Thyroid gland (tissue), 4 donors: ENCODE results near the gene KCNJ15. TPM values are rescaled to one million over a fixed set of nuclear protein-coding genes. Genes with fewer than 3 reads are reported as not detected.

Experiments used
- DNase-seq, 2 donors: peaks; one replicate each; pipeline ENCODE4 v3.0.0-alpha.2; 2019
- H3K27ac ChIP-seq, 3 donors: fragments of 200-600 bp; sonication (generic); 1 replicate in 2 of 3; 2 replicates in 1 of 3; pipeline ENCODE4 v1.5.1; 2016 to 2019; ENCODE audit warnings: mild to moderate bottlenecking in 1 of 3, moderate library complexity in 1 of 3
- H3K27me3 ChIP-seq: fragments of 200-600 bp; sonication (generic); one replicate; pipeline ENCODE4 v1.5.1; 2019
- H3K36me3 ChIP-seq, 2 donors: fragments of 200-600 bp; sonication (generic); one replicate each; pipeline ENCODE4 v1.5.1; 2016 to 2019
- H3K4me1 ChIP-seq, 2 donors: fragments of 200-600 bp; sonication (generic); one replicate each; pipeline ENCODE4 v1.5.1; 2017 to 2019
- H3K4me3 ChIP-seq, 3 donors: fragments of 200-600 bp; sonication (generic); replicated peaks in 1 of 3; 1 replicate in 2 of 3; 2 replicates in 1 of 3; pipeline ENCODE4 v1.5.1; 2016; ENCODE audit warnings: mild to moderate bottlenecking in 1 of 3
- H3K9me3 ChIP-seq: fragments of 200-600 bp; sonication (generic); one replicate; pipeline ENCODE4 v1.5.1; 2017
- CTCF ChIP-seq, 6 experiments: fragments of 200-600 bp in 3 of 6; fragments of 450-650 bp in 3 of 6; sonication (generic) in 3 of 6; IDR thresholded peaks; one replicate each; pipeline ENCODE4 v1.5.1; 2016 to 2019; ENCODE audit warnings: antibody characterized with exemption in 6 of 6, mild to moderate bottlenecking in 2 of 6, inconsistent platforms in 1 of 6, moderate library complexity in 1 of 6
- POLR2A ChIP-seq, 2 donors: fragments of 450-650 bp; IDR thresholded peaks; one replicate each; pipeline ENCODE4 v1.6.1; 2017; ENCODE audit warnings: antibody characterized with exemption in 2 of 2, mild to moderate bottlenecking in 2 of 2, moderate library complexity in 1 of 2
- WGBS, 2 donors: methylation state at CpG; one replicate each; pipeline ENCODE4 v1.1.5; 2017; 5-methylcytosine and 5-hydroxymethylcytosine counted together
- intact Hi-C: fragments of 100-400 bp; cut with DNase I; formaldehyde crosslinking; loops from one replicate; pipeline ENCODE4 v1.15.1; 2023
- total RNA-seq, 4 donors: library from RNA; depleted of rRNA; stranded (reverse); fragments of >200 nt; gene quantifications; one replicate each; pipeline ENCODE4 v1.2.3, GENCODE V29; 2016

KCNJ15 gene
- total RNA-seq, 4 donors from 2014 or later, result 29.2 to 71.2 (median 59.5) TPM

- peak; percentile 42 to 49 for DNase-seq
- TF ChIP-seq CTCF (IDR thresholded peaks at IDR 0.05) (peak in 2 of 6 experiments; percentile 24 to 28), POLR2A (IDR thresholded peaks at IDR 0.05) (no peak)
- H3K27me3 ChIP-seq, result no peaks in the 10 kb centered on the region
- H3K27ac ChIP-seq, result peak overlapping the region; percentile 12 to 32 (median 30)
- H3K36me3 ChIP-seq, result no peaks in the 10 kb centered on the region
- intact Hi-C loops, result no loop called here
- H3K4me3 ChIP-seq, result no peak overlapping the region
- H3K9me3 ChIP-seq, result no peaks in the 10 kb centered on the region
- 56 to 64% methylated on average over 8 of the region's 8 CpGs for WGBS, 2 donors
- H3K4me1 ChIP-seq, result peaks cover 9 to 12% of the 10 kb centered on the region in 2 donors
Observed at GRCh38 chr21:38333301-38334272, 76.8 kb downstream of the KCNJ15 start.

GRCh38 chr21:38334866-38335265, 78.1 kb downstream of the KCNJ15 start:
- H3K4me3 ChIP-seq, result no peak overlapping the region
- no peak for DNase-seq
- H3K36me3 ChIP-seq, result no peaks in the 10 kb centered on the region
- H3K27ac ChIP-seq, result no peak overlapping the region
- TF ChIP-seq POLR2A (IDR thresholded peaks at IDR 0.05), result no peak
- no peak for TF ChIP-seq CTCF (IDR thresholded peaks at IDR 0.05)
- H3K9me3 ChIP-seq, result no peaks in the 10 kb centered on the region
- WGBS, 2 donors, result 88 to 94% methylated on average over 7 to 8 of the region's 8 CpGs
- no peaks in the 10 kb centered on the region for H3K27me3 ChIP-seq
- intact Hi-C loops, result no loop called here
- peaks cover 9 to 12% of the 10 kb centered on the region in 2 donors for H3K4me1 ChIP-seq

GRCh38 chr21:38337793-38338192, 81.0 kb downstream of the KCNJ15 start:
- Histone ChIP-seq H3K4me3 (no peak overlapping the region), H3K27ac (no peak overlapping the region), H3K4me1 (peaks cover 14 to 25% of the 10 kb centered on the region in 2 donors), H3K36me3 (no peaks in the 10 kb centered on the region), H3K9me3 (no peaks in the 10 kb centered on the region), H3K27me3 (no peaks in the 10 kb centered on the region)
- intact Hi-C loops, result no loop called here
- no peak for TF ChIP-seq POLR2A (IDR thresholded peaks at IDR 0.05)
- TF ChIP-seq CTCF (IDR thresholded peaks at IDR 0.05), result no peak
- 96 to 99% methylated on average over 5 of the region's 5 CpGs for WGBS, 2 donors
- no peak for DNase-seq

- Histone ChIP-seq H3K36me3 (no peaks in the 10 kb centered on the region), H3K4me3 (no peak overlapping the region), H3K9me3 (no peaks in the 10 kb centered on the region), H3K27ac (no peak overlapping the region), H3K4me1 (peaks cover 22 to 39% of the 10 kb centered on the region in 2 donors), H3K27me3 (no peaks in the 10 kb centered on the region)
- DNase-seq, result no peak
- WGBS, 2 donors, result 100% methylated on average over 1 to 4 of the region's 4 CpGs
- intact Hi-C loops, result loop anchor here (10.0 kb wide), 1 partner anchor 45 kb away; no protein-coding TSS in a partner anchor
- TF ChIP-seq POLR2A (IDR thresholded peaks at IDR 0.05) (no peak), CTCF (IDR thresholded peaks at IDR 0.05) (no peak)
Observed at GRCh38 chr21:38340131-38340530, 83.3 kb downstream of the KCNJ15 start.

GRCh38 chr21:38341546-38342012, 84.8 kb downstream of the KCNJ15 start:
- Histone ChIP-seq H3K9me3 (no peaks in the 10 kb centered on the region), H3K36me3 (no peaks in the 10 kb centered on the region), H3K27ac (peak overlapping the region in 2 of 3 donors; percentile 87 to 94), H3K27me3 (no peaks in the 10 kb centered on the region), H3K4me1 (peaks cover 22 to 42% of the 10 kb centered on the region in 2 donors), H3K4me3 (no peak overlapping the region)
- intact Hi-C loops, result loop anchor here (10.0 kb wide), 1 partner anchor 47 kb away; no protein-coding TSS in a partner anchor
- no peak for DNase-seq
- TF ChIP-seq CTCF (IDR thresholded peaks at IDR 0.05), result no peak
- TF ChIP-seq POLR2A (IDR thresholded peaks at IDR 0.05), result no peak
- WGBS, 2 donors, result 79 to 87% methylated on average over 5 of the region's 5 CpGs
